WTC11 (cell line): ENCODE data around the gene ICE2. TPM values are rescaled to one million over a fixed set of nuclear protein-coding genes. Genes with fewer than 3 reads are reported as not detected.

Source experiments
- ATAC-seq: fragments of 200-7000 bp; cut with Tn5 transposase; 2 replicates; pipeline ENCODE4 v1.10.0; 2021; ENCODE audit warnings: mild to moderate bottlenecking, moderate library complexity
- CTCF ChIA-PET: fragments of 300-600 bp; sonication (Branson Sonifier 250); formaldehyde crosslinking; loops from one replicate; lab custom pipeline; 2021; ENCODE audit warnings: antibody characterized with exemption; lab: Charles Lee
- POLR2A ChIA-PET: fragments of 350-600 bp; sonication (Branson Sonifier 250); formaldehyde crosslinking; loops from one replicate; lab custom pipeline; 2021; ENCODE audit warnings: antibody characterized with exemption; lab: Charles Lee
- DNase-seq: peaks from one replicate; pipeline ENCODE4 v3.0.0; 2021; ENCODE audit warnings: low spot score
- H3K27ac Mint-ChIP-seq: 2 replicates; pipeline ENCODE4 v1.8.0; 2021; ENCODE audit warnings: mixed read lengths
- H3K27me3 Mint-ChIP-seq: 2 replicates; pipeline ENCODE4 v1.8.0; 2021; ENCODE audit warnings: low read depth, mild to moderate bottlenecking, moderate library complexity, mixed read lengths
- H3K36me3 Mint-ChIP-seq: 2 replicates; pipeline ENCODE4 v1.8.0; 2021; ENCODE audit warnings: mixed read lengths
- H3K4me1 Mint-ChIP-seq: 2 replicates; pipeline ENCODE4 v1.8.0; 2022; ENCODE audit warnings: mixed read lengths
- H3K4me3 Mint-ChIP-seq: 2 replicates; pipeline ENCODE4 v1.8.0; 2021; ENCODE audit warnings: mild to moderate bottlenecking, moderate library complexity, mixed read lengths
- H3K9me3 Mint-ChIP-seq: 2 replicates; pipeline ENCODE4 v1.8.0; 2021; ENCODE audit warnings: mixed read lengths
- CBFB ChIP-seq: sonication (generic); formaldehyde crosslinking; IDR thresholded peaks from 2 replicates; pipeline ENCODE4 v1.8.1; 2022; ENCODE audit warnings: mild to moderate bottlenecking, low read depth, missing genetic modification reagents
- CREB1 ChIP-seq: sonication (generic); formaldehyde crosslinking; IDR thresholded peaks from 2 replicates; pipeline ENCODE4 v1.8.0; 2023; ENCODE audit warnings: mild to moderate bottlenecking, missing genetic modification reagents
- E2F5 ChIP-seq: sonication (generic); formaldehyde crosslinking; IDR thresholded peaks from 2 replicates; pipeline ENCODE4 v1.8.1; 2022; ENCODE audit warnings: mild to moderate bottlenecking, moderate library complexity, missing genetic modification reagents
- EMX1 ChIP-seq: fragments of 250-450 bp; sonication (Bioruptor Pico); IDR thresholded peaks from 2 replicates; pipeline ENCODE4 v1.8.0; 2021; ENCODE audit warnings: mild to moderate bottlenecking
- MXD4 ChIP-seq: fragments of 250-450 bp; sonication (Bioruptor Pico); IDR thresholded peaks from 2 replicates; pipeline ENCODE4 v1.8.0; 2021; ENCODE audit warnings: mild to moderate bottlenecking, moderate library complexity, borderline replicate concordance
- NFATC4 ChIP-seq: fragments of 250-450 bp; sonication (Bioruptor Pico); IDR thresholded peaks from 2 replicates; pipeline ENCODE4 v1.9.0; 2021; ENCODE audit warnings: mild to moderate bottlenecking
- NR1H2 ChIP-seq: sonication (generic); formaldehyde crosslinking; IDR thresholded peaks from 2 replicates; pipeline ENCODE4 v1.9.0; 2021; ENCODE audit warnings: mild to moderate bottlenecking, moderate library complexity, missing genetic modification reagents
- NR2C2 ChIP-seq: sonication (generic); formaldehyde crosslinking; IDR thresholded peaks from 2 replicates; pipeline ENCODE4 v1.8.0; 2022; ENCODE audit warnings: mild to moderate bottlenecking, missing genetic modification reagents
- RORB ChIP-seq: fragments of 250-450 bp; sonication (Bioruptor Pico); IDR thresholded peaks from 2 replicates; pipeline ENCODE4 v1.9.0; 2021; ENCODE audit warnings: mild to moderate bottlenecking
- SOX15 ChIP-seq: fragments of 250-450 bp; sonication (Bioruptor Pico); IDR thresholded peaks from 2 replicates; pipeline ENCODE4 v1.9.0; 2021; ENCODE audit warnings: mild to moderate bottlenecking
- TEAD4 ChIP-seq: sonication (generic); formaldehyde crosslinking; IDR thresholded peaks from 2 replicates; pipeline ENCODE4 v1.8.0; 2022; ENCODE audit warnings: mild to moderate bottlenecking, missing genetic modification reagents
- TP53 ChIP-seq: sonication (generic); formaldehyde crosslinking; IDR thresholded peaks from 2 replicates; pipeline ENCODE4 v1.8.1; 2023; ENCODE audit warnings: mild to moderate bottlenecking, missing genetic modification reagents
- total RNA-seq: library from RNA; stranded (reverse); gene quantifications from 3 replicates; pipeline ENCODE4 v1.2.3, GENCODE V29; 2021
- TF ChIP-seq, protein P1 (sequence below): fragments of 250-450 bp; sonication (Bioruptor Pico); IDR thresholded peaks from 2 replicates; pipeline ENCODE4 v1.9.0; 2021; ENCODE audit warnings: moderate library complexity, mild to moderate bottlenecking, inconsistent platforms, borderline replicate concordance
- TF ChIP-seq, protein P2 (sequence below): sonication (generic); formaldehyde crosslinking; IDR thresholded peaks from 2 replicates; pipeline ENCODE4 v1.8.1; 2023; ENCODE audit warnings: mild to moderate bottlenecking, missing genetic modification reagents
- TF ChIP-seq, protein P3 (sequence below): sonication (generic); formaldehyde crosslinking; IDR thresholded peaks from 2 replicates; pipeline ENCODE4 v1.8.1; 2023; ENCODE audit warnings: mild to moderate bottlenecking, missing genetic modification reagents, borderline replicate concordance
- TF ChIP-seq, protein P4 (sequence below): sonication (generic); formaldehyde crosslinking; IDR thresholded peaks from 2 replicates; pipeline ENCODE4 v1.8.1; 2023; ENCODE audit warnings: mild to moderate bottlenecking, moderate library complexity, missing genetic modification reagents
- TF ChIP-seq, protein P5 (sequence below): fragments of 250-450 bp; sonication (Bioruptor Pico); IDR thresholded peaks from 2 replicates; pipeline ENCODE4 v2.1.2; 2022; ENCODE audit warnings: mild to moderate bottlenecking, moderate library complexity
- TF ChIP-seq, protein P6 (sequence below): sonication (generic); formaldehyde crosslinking; IDR thresholded peaks from 2 replicates; pipeline ENCODE4 v1.8.0; 2023; ENCODE audit warnings: missing genetic modification reagents

The ICE2 gene
- total RNA-seq, 1 experiment from 2014 or later = 76.9 TPM

- TF ChIP-seq, protein P1, sequence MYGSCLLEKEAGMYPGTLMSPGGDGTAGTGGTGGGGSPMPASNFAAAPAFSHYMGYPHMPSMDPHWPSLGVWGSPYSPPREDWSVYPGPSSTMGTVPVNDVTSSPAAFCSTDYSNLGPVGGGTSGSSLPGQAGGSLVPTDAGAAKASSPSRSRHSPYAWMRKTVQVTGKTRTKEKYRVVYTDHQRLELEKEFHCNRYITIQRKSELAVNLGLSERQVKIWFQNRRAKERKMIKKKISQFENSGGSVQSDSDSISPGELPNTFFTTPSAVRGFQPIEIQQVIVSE = no peak
- TF ChIP-seq, protein P2, sequence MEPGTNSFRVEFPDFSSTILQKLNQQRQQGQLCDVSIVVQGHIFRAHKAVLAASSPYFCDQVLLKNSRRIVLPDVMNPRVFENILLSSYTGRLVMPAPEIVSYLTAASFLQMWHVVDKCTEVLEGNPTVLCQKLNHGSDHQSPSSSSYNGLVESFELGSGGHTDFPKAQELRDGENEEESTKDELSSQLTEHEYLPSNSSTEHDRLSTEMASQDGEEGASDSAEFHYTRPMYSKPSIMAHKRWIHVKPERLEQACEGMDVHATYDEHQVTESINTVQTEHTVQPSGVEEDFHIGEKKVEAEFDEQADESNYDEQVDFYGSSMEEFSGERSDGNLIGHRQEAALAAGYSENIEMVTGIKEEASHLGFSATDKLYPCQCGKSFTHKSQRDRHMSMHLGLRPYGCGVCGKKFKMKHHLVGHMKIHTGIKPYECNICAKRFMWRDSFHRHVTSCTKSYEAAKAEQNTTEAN (CRISPR knock-in tag) = no peak
- TF ChIP-seq NFATC4 (no peak), NR2C2 (CRISPR knock-in tag) (no peak), EMX1 (no peak), TEAD4 (CRISPR knock-in tag) (no peak), RORB (CRISPR knock-in tag) (no peak), CBFB (CRISPR knock-in tag) (no peak), SOX15 (CRISPR knock-in tag) (no peak), NR1H2 (CRISPR knock-in tag) (no peak), TP53 (CRISPR knock-in tag) (no peak), E2F5 (no peak), CREB1 (CRISPR knock-in tag) (no peak), MXD4 (CRISPR knock-in tag) (no peak)
- TF ChIP-seq, protein P3, sequence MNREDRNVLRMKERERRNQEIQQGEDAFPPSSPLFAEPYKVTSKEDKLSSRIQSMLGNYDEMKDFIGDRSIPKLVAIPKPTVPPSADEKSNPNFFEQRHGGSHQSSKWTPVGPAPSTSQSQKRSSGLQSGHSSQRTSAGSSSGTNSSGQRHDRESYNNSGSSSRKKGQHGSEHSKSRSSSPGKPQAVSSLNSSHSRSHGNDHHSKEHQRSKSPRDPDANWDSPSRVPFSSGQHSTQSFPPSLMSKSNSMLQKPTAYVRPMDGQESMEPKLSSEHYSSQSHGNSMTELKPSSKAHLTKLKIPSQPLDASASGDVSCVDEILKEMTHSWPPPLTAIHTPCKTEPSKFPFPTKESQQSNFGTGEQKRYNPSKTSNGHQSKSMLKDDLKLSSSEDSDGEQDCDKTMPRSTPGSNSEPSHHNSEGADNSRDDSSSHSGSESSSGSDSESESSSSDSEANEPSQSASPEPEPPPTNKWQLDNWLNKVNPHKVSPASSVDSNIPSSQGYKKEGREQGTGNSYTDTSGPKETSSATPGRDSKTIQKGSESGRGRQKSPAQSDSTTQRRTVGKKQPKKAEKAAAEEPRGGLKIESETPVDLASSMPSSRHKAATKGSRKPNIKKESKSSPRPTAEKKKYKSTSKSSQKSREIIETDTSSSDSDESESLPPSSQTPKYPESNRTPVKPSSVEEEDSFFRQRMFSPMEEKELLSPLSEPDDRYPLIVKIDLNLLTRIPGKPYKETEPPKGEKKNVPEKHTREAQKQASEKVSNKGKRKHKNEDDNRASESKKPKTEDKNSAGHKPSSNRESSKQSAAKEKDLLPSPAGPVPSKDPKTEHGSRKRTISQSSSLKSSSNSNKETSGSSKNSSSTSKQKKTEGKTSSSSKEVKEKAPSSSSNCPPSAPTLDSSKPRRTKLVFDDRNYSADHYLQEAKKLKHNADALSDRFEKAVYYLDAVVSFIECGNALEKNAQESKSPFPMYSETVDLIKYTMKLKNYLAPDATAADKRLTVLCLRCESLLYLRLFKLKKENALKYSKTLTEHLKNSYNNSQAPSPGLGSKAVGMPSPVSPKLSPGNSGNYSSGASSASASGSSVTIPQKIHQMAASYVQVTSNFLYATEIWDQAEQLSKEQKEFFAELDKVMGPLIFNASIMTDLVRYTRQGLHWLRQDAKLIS (CRISPR knock-in tag) = no peak
- TF ChIP-seq, protein P4, sequence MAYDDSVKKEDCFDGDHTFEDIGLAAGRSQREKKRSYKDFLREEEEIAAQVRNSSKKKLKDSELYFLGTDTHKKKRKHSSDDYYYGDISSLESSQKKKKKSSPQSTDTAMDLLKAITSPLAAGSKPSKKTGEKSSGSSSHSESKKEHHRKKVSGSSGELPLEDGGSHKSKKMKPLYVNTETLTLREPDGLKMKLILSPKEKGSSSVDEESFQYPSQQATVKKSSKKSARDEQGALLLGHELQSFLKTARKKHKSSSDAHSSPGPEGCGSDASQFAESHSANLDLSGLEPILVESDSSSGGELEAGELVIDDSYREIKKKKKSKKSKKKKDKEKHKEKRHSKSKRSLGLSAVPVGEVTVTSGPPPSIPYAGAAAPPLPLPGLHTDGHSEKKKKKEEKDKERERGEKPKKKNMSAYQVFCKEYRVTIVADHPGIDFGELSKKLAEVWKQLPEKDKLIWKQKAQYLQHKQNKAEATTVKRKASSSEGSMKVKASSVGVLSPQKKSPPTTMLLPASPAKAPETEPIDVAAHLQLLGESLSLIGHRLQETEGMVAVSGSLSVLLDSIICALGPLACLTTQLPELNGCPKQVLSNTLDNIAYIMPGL (CRISPR knock-in tag) = no peak
- TF ChIP-seq, protein P5, sequence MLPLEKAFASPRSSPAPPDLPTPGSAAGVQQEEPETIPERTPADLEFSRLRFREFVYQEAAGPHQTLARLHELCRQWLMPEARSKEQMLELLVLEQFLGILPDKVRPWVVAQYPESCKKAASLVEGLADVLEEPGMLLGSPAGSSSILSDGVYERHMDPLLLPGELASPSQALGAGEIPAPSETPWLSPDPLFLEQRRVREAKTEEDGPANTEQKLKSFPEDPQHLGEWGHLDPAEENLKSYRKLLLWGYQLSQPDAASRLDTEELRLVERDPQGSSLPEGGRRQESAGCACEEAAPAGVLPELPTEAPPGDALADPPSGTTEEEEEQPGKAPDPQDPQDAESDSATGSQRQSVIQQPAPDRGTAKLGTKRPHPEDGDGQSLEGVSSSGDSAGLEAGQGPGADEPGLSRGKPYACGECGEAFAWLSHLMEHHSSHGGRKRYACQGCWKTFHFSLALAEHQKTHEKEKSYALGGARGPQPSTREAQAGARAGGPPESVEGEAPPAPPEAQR (CRISPR knock-in tag) = no peak
- TF ChIP-seq, protein P6, sequence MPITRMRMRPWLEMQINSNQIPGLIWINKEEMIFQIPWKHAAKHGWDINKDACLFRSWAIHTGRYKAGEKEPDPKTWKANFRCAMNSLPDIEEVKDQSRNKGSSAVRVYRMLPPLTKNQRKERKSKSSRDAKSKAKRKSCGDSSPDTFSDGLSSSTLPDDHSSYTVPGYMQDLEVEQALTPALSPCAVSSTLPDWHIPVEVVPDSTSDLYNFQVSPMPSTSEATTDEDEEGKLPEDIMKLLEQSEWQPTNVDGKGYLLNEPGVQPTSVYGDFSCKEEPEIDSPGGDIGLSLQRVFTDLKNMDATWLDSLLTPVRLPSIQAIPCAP (CRISPR knock-in tag) = no peak
- Mint-ChIP-seq H3K4me1 (peaks cover 23% of the 10 kb centered on the region), H3K27me3 (no peaks in the 10 kb centered on the region; the same call in 1 of the 2 replicates), H3K27ac (no peak overlapping the region), H3K4me3 (no peak overlapping the region), H3K36me3 (peaks cover 7% of the 10 kb centered on the region; the same call in 1 of the 2 replicates), H3K9me3 (no peaks in the 10 kb centered on the region)
- ATAC-seq (no peak), DNase-seq (no peak)
- ChIA-PET POLR2A (no interaction called here), CTCF (no interaction called here)
These were observed 99.8 kb downstream of the ICE2 start for GRCh38 chr15:60379185-60379524.
